ENCODE measurements around the gene SMC1B. TPM values are rescaled to one million over a fixed set of nuclear protein-coding genes. Genes with fewer than 3 reads are reported as not detected.
A peak's percentile ranks its signal among the peaks of the same experiment; 100 is the strongest.

Gene SMC1B
- total and polyA plus RNA-seq, 9 of the 15 experiments (the other 6 are each of a cell fraction or from before 2014, with no cell fraction given): 0.03 TPM; not detected in 8

DNA sequence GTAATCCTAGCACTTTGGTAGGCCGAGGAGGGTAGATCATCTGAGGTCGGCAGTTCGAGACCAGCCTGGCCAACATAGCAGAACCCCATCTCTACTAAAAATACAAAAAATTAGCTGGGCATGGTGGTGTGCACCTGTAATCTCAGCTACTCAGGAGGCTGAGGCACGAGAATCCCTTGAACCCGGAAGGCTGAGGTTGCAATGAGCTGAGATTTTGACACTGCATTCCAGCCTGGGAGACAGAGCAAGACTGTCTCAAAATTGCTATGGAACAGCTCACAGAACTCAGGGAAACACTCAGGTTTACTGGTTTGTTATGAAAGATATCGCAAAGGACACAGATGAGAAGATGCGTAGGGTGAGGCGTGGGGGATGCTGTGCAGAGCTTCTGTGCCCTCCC, 101.0 kb downstream of the SMC1B start:
- Histone ChIP-seq H3K4me2 (ENCODE audit: insufficient read depth, low read length) (no peak overlapping the region), H3K27me3 (ENCODE audit: control insufficient read depth in 2 of 2, insufficient read depth in 2 of 2, low read length in 2 of 2) (no peaks in the 10 kb centered on the region), H3K9me3 (replicated peaks; ENCODE audit: control insufficient read depth, insufficient read depth, low read depth, low read length) (no peaks in the 10 kb centered on the region), H2AFZ (ENCODE audit: low read depth, low read length) (no peak overlapping the region), H3K4me1 (replicated peaks in 1 of 2; ENCODE audit: control insufficient read depth in 2 of 2, insufficient read depth in 2 of 2, low read length in 2 of 2) (peaks cover 45 to 61% of the 10 kb centered on the region in 2 experiments; a peak in 4 of 5 replicates), H3K27ac (ENCODE audit: extremely low read depth, low read depth, low read length) (no peak overlapping the region; the same call in 1 of the 3 replicates), H3K79me2 (ENCODE audit: control insufficient read depth, insufficient read depth, low read length) (peaks cover 74% of the 10 kb centered on the region), H3K4me3 (no peak overlapping the region), H3K36me3 (ENCODE audit: control insufficient read depth, insufficient read depth, low read length) (peaks cover 30% of the 10 kb centered on the region), H3K9me1 (ENCODE audit: control insufficient read depth, insufficient read depth, low read length) (peaks cover 1% of the 10 kb centered on the region), H4K20me1 (replicated peaks; ENCODE audit: control insufficient read depth, insufficient read depth, low read length) (0 out of 2 replicates have a peak, but pooled peaks cover 5% of the 10 kb centered on the region), H3K9ac (ENCODE audit: insufficient read depth in 1 of 2, low read depth in 2 of 2, low read length in 2 of 2) (no peak overlapping the region)
- in situ Hi-C loops (cut with MboI) (no loop called here), intact Hi-C loops (cut with micrococcal nuclease) (no loop called here)
- 61% methylated on average over 8 of the region's 8 CpGs for WGBS (ENCODE audit: insufficient coverage, low coverage, missing lambda C conversion rate)
- DNase-seq (ENCODE audit: extremely low read depth in 1 of 4, low spot score in 3 of 4) (no peak), FAIRE-seq (no peak), ATAC-seq (no peak)
- no TSS peak for BruUV-seq (replicated peaks)
- POLR2A ChIA-PET: interaction anchor here (0.7 kb wide), 1 partner anchor 465 kb away, joined by 3 read pairs; no protein-coding TSS in a partner anchor
- no peak for TF ChIP-seq MED1 (CRISPR knock-in tag; IDR thresholded peaks at IDR 0.05; ENCODE audit: borderline replicate concordance)
- peak; percentile 69; a peak in 3 of 4 replicates for TF ChIP-seq KDM1A (IDR thresholded peaks at IDR 0.05)
- CTCF ChIA-PET (ENCODE audit: low intra/inter-chr PET ratio): no interaction called here

DNA sequence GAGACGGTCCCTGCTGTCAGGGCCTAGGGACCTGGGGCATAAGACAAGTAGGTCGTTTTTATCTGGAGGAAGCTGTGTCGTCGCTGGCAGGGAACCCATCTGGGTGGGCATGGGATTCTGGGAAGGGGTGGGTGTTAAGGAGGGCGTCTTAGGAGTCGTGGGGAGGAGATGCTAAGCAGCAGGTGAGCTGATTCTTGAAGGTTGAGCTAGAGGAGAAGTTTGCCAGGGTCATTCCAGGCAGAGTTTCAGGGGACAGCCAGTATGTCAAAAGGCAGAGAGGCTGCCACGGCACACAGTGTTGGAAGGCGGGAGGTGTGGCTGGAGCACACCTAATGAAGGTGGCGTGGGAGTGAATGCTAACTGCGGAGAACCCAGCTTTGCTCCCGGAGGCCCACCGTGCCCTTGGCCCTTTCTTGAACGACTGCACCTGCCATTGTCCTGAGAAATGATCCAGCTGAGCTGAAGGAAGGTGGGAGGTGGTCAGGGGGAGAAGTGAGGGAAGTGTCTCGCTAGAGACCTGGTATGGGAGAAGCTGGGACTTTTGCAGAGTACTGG, 102.3 kb downstream of the SMC1B start:
- CTCF ChIA-PET (ENCODE audit: low intra/inter-chr PET ratio): no interaction called here
- peaks cover 61% of the 10 kb centered on the region for H3K79me2 ChIP-seq (ENCODE audit: control insufficient read depth, insufficient read depth, low read length)

More for the DNA sequence above, 102.3 kb downstream of the SMC1B start:
- Histone ChIP-seq H4K20me1 (replicated peaks; ENCODE audit: control insufficient read depth, insufficient read depth, low read length) (no peaks in the 10 kb centered on the region), H3K9me3 (replicated peaks; ENCODE audit: control insufficient read depth, insufficient read depth, low read depth, low read length) (no peaks in the 10 kb centered on the region), H3K36me3 (ENCODE audit: control insufficient read depth, insufficient read depth, low read length) (peaks cover 17% of the 10 kb centered on the region; the same call in 2 of the 3 replicates), H3K4me2 (ENCODE audit: insufficient read depth, low read length) (peak overlapping the region; percentile 81), H3K27me3 (ENCODE audit: control insufficient read depth in 2 of 2, insufficient read depth in 2 of 2, low read length in 2 of 2) (no peaks in the 10 kb centered on the region), H3K4me3 (peak overlapping the region; percentile 81), H3K9me1 (ENCODE audit: control insufficient read depth, insufficient read depth, low read length) (no peaks in the 10 kb centered on the region), H2AFZ (ENCODE audit: low read depth, low read length) (no peak overlapping the region), H3K9ac (ENCODE audit: insufficient read depth in 1 of 2, low read depth in 2 of 2, low read length in 2 of 2) (peak overlapping the region; percentile 64 to 95), H3K4me1 (replicated peaks in 1 of 2; ENCODE audit: control insufficient read depth in 2 of 2, insufficient read depth in 2 of 2, low read length in 2 of 2) (peaks cover 41 to 48% of the 10 kb centered on the region in 2 experiments; a peak in 4 of 5 replicates), H3K27ac (ENCODE audit: extremely low read depth, low read depth, low read length) (peak overlapping the region; percentile 76; the same call in 2 of the 3 replicates)
- in situ Hi-C loops (cut with MboI): no loop called here
- no peak for ATAC-seq
- BruUV-seq (replicated peaks): TSS peak; percentile 52
- WGBS (ENCODE audit: insufficient coverage, low coverage, missing lambda C conversion rate): 8% methylated on average over 12 of the region's 14 CpGs
- TF ChIP-seq RBBP5 (IDR thresholded peaks at IDR 0.05; ENCODE audit: borderline replicate concordance, insufficient read depth, low read length, poor library complexity, severe bottlenecking): peak; percentile 14
- TF ChIP-seq CBX1 (IDR thresholded peaks at IDR 0.05; ENCODE audit: low read depth): no peak
- intact Hi-C loops (cut with micrococcal nuclease): no loop called here
- no peak for FAIRE-seq
- no peak for DNase-seq (ENCODE audit: extremely low read depth in 1 of 4, low spot score in 3 of 4)
- POLR2A ChIA-PET: interaction anchor here (1.4 kb wide), 1 partner anchor 17 kb away, joined by 5 read pairs; no protein-coding TSS in a partner anchor

Data from K562 (cell line).